ENCODE results near the gene EVC2. TPM values are rescaled to one million over a fixed set of nuclear protein-coding genes. Genes with fewer than 3 reads are reported as not detected.

EVC2 gene
- polyA plus RNA-seq, 4 donors, result 7.7 to 11.0 (median 8.6) TPM

DNA sequence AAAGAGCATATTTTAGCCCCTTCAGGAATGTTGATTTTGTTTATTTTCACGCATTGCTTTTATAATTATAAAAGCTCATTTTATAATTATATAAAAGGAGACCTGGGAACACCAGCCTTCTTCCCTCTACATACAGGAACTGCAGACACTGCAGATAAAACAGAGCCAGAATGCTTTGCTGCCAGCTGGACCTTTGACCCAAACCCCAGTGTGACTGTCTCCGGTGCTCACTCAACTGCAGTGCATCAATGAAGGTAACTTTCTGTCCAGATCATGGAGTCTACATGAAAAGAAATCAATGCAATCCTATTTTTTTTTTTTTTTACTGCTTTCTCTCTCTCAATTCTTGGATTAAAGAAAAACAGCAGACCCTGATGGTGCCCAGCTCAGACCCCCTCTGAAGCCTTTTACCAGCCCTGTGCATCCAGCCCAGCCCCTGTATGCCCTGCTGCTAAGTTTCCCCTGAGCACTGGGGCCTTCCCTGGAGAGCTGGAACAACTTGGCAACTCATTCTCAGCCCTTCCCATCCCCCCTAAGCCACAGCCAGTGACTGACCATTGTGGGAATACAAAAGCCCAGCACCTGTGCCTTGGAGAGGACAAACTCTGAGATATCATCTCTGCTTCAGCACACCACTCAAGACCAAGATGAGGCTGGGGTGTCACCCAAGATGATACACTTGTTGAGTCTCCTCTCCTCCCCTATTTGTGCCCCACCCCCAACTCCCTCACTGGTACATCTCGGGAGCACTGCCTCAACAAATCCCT, 182.1 kb downstream of the EVC2 start:
- DNase-seq (ENCODE audit: low read depth in 4 of 4, low spot score in 2 of 4), result no peak

- peak in 1 of 4 donors; percentile 10 for DNase-seq (ENCODE audit: low read depth in 4 of 4, low spot score in 2 of 4)
These were observed 183.7 kb downstream of the EVC2 start for GRCh38 chr4:5524446-5525299.

GRCh38 chr4:5517372-5517771, 191.0 kb downstream of the EVC2 start:
- DNase-seq (ENCODE audit: low read depth in 4 of 4, low spot score in 2 of 4), result no peak

- no peak for DNase-seq (ENCODE audit: low read depth in 4 of 4, low spot score in 2 of 4)
These were observed 192.7 kb downstream of the EVC2 start for GRCh38 chr4:5515646-5516045.

Other genes with a start within 250 kb of the EVC2 start
- gene EVC, start 2.6 kb upstream of the EVC2 start, polyA plus RNA-seq (ENCODE audit: insufficient read length in 4 of 4), result 10 to 100 TPM; 32.1 to 64.6 (median 44.9) TPM
- gene CRMP1, start 184.5 kb upstream of the EVC2 start, polyA plus RNA-seq (ENCODE audit: insufficient read length in 4 of 4), result 10 to 100 TPM; 39.5 to 66.7 (median 57.7) TPM

All from left renal cortex interstitium (tissue), 4 donors.